IMR-90 (cell line): Measurements from ENCODE around the gene LAMTOR3. TPM values are rescaled to one million over a fixed set of nuclear protein-coding genes. Genes with fewer than 3 reads are reported as not detected.

Source experiments
- ATAC-seq: fragments of 200-7000 bp; cut with Tn5 transposase; 2 replicates; pipeline ENCODE4 v1.9.1; 2020; ENCODE audit warnings: low read depth, mild to moderate bottlenecking, moderate library complexity
- BruUV-seq: library from RNA; stranded (reverse); fragments of 400-500 nt; replicated peaks from 2 replicates; lab custom pipeline; 2021; lab: Mats Ljungman, UMichigan
- CTCF ChIA-PET: fragments of 300-600 bp; formaldehyde crosslinking; extraction: SDS; loops from one replicate; lab custom pipeline; 2021; ENCODE audit warnings: antibody characterized with exemption; lab: Yijun Ruan, JAX
- POLR2A ChIA-PET: fragments of 300-600 bp; sonication (Branson Sonifier 250); formaldehyde crosslinking; loops from one replicate; lab custom pipeline; 2022; ENCODE audit warnings: antibody characterized with exemption; ENCODE audit not compliant: unreplicated experiment; lab: Charles Lee
- DNase-seq: peaks from one replicate; pipeline ENCODE4 v3.0.0; 2013
- H2AFZ ChIP-seq: replicated peaks from 2 replicates; pipeline ENCODE3; 2013; ENCODE audit warnings: low read length, mild to moderate bottlenecking; ENCODE audit not compliant: poor library complexity
- H2AK5ac ChIP-seq: 2 replicates; pipeline ENCODE4 v1.6.1; 2013; ENCODE audit warnings: low read depth, low read length, inconsistent platforms
- H2AK9ac ChIP-seq: replicated peaks from 2 replicates; pipeline ENCODE3; 2013; ENCODE audit warnings: mild to moderate bottlenecking, low read depth, low read length, moderate library complexity; ENCODE audit not compliant: poor library complexity
- H2BK120ac ChIP-seq: 2 replicates; pipeline ENCODE4 v1.6.1; 2013; ENCODE audit warnings: low read depth, low read length, inconsistent platforms
- H2BK15ac ChIP-seq: 3 replicates; pipeline ENCODE4 v1.6.1; 2013; ENCODE audit warnings: low read depth, low read length, inconsistent platforms
- H2BK20ac ChIP-seq: 2 replicates; pipeline ENCODE4 v1.6.1; 2013; ENCODE audit warnings: low read depth, mild to moderate bottlenecking, inconsistent platforms, low read length, moderate library complexity
- H2BK5ac ChIP-seq: 2 replicates; pipeline ENCODE4 v1.6.1; 2013; ENCODE audit warnings: mild to moderate bottlenecking, low read depth, low read length, inconsistent platforms; ENCODE audit not compliant: poor library complexity, severe bottlenecking
- H3K14ac ChIP-seq: replicated peaks from 2 replicates; pipeline ENCODE4 v1.6.1; 2013; ENCODE audit warnings: low read depth, low read length, inconsistent platforms
- H3K18ac ChIP-seq: 2 replicates; pipeline ENCODE4 v1.6.1; 2013; ENCODE audit warnings: low read depth, low read length, control low read depth
- H3K23ac ChIP-seq: 2 replicates; pipeline ENCODE4 v1.6.1; 2013; ENCODE audit warnings: low read depth, low read length, inconsistent platforms
- H3K27ac ChIP-seq: 2 replicates; pipeline ENCODE4 v1.5.1; 2013; ENCODE audit warnings: mild to moderate bottlenecking, control low read depth, low read length; ENCODE audit not compliant: insufficient read depth
- H3K27me3 ChIP-seq: 2 replicates; pipeline ENCODE4 v1.6.1; 2013; ENCODE audit warnings: low read length; ENCODE audit not compliant: control insufficient read depth, insufficient read depth
- H3K36me3 ChIP-seq: 2 replicates; pipeline ENCODE4 v1.6.1; 2013; ENCODE audit warnings: low read length, mixed read lengths; ENCODE audit not compliant: control insufficient read depth, insufficient read depth
- H3K4ac ChIP-seq: 2 replicates; pipeline ENCODE4 v1.6.1; 2013; ENCODE audit warnings: low read depth, low read length, inconsistent platforms
- H3K4me1 ChIP-seq: 2 replicates; pipeline ENCODE4 v1.6.1; 2013; ENCODE audit warnings: low read length, mixed read lengths; ENCODE audit not compliant: control insufficient read depth, insufficient read depth
- H3K4me2 ChIP-seq: 2 replicates; pipeline ENCODE4 v1.6.1; 2013; ENCODE audit warnings: low read depth, mild to moderate bottlenecking, control low read depth, low read length, moderate library complexity
- H3K4me3 ChIP-seq: 2 replicates; pipeline ENCODE4 v1.5.1; 2013; ENCODE audit warnings: low read depth, mild to moderate bottlenecking, control low read depth, low read length, moderate library complexity; ENCODE audit not compliant: insufficient read depth
- H3K56ac ChIP-seq: 2 replicates; pipeline ENCODE4 v1.6.1; 2013; ENCODE audit warnings: low read length, inconsistent platforms; ENCODE audit not compliant: insufficient read depth; ENCODE audit errors: extremely low read depth
- H3K79me1 ChIP-seq, 2 experiments: 2 replicates each; pipeline ENCODE4 v1.6.1; 2013; ENCODE audit warnings: low read length in 2 of 2, inconsistent platforms in 1 of 2, low read depth in 1 of 2
- H3K9ac ChIP-seq: 2 replicates; pipeline ENCODE4 v1.6.1; 2013; ENCODE audit warnings: low read depth, low read length, control low read depth
- H3K9me1 ChIP-seq: 2 replicates; pipeline ENCODE4 v1.6.1; 2013; ENCODE audit warnings: low read length, inconsistent platforms; ENCODE audit not compliant: insufficient read depth
- H3K9me3 ChIP-seq: 2 replicates; pipeline ENCODE4 v1.6.1; 2013; ENCODE audit warnings: low read length; ENCODE audit not compliant: control insufficient read depth, insufficient read depth
- H4K20me1 ChIP-seq: 2 replicates; pipeline ENCODE4 v1.6.1; 2013; ENCODE audit warnings: low read length, inconsistent platforms; ENCODE audit not compliant: insufficient read depth
- H4K5ac ChIP-seq: 2 replicates; pipeline ENCODE4 v1.6.1; 2013; ENCODE audit warnings: mild to moderate bottlenecking, low read depth, low read length, control low read depth
- H4K8ac ChIP-seq, 2 experiments: 2 replicates each; pipeline ENCODE4 v1.6.1; 2013; ENCODE audit warnings: low read depth in 2 of 2, low read length in 2 of 2, control low read depth in 1 of 2, inconsistent platforms in 1 of 2
- H4K91ac ChIP-seq: 2 replicates; pipeline ENCODE4 v1.6.1; 2013; ENCODE audit warnings: low read depth, low read length, inconsistent platforms; ENCODE audit not compliant: insufficient read depth
- BHLHE40 ChIP-seq: fragments of 150-350 bp; IDR thresholded peaks from 2 replicates; pipeline ENCODE4 v1.6.1; 2016; ENCODE audit warnings: mild to moderate bottlenecking, low read depth, low read length
- RFX5 ChIP-seq: IDR thresholded peaks from 2 replicates; pipeline ENCODE4 v1.8.0; 2012; ENCODE audit warnings: low read depth, mild to moderate bottlenecking, low read length, moderate library complexity
- WGBS, 2 experiments: methylation state at CpG; one replicate each; pipeline versions ENCODE4 v1.1.5 to v1.1.7; 2013; ENCODE audit warnings: missing lambda C conversion rate in 2 of 2; ENCODE audit not compliant: insufficient read length in 1 of 2; ENCODE audit errors: extremely low coverage in 2 of 2; 5-methylcytosine and 5-hydroxymethylcytosine counted together
- dilution Hi-C: fragments of 300-500 bp; cut with HindIII; formaldehyde crosslinking; loops from one replicate; pipeline ENCODE4 v1.14.3; 2018; ENCODE audit warnings: low sequenced_read_pairs; ENCODE audit not compliant: unreplicated experiment
- in situ Hi-C: fragments of 300-500 bp; cut with MboI; formaldehyde crosslinking; loops from 3 replicates; pipeline ENCODE4 v1.14.3; 2019; ENCODE audit warnings: low sequenced_read_pairs, inconsistent platforms, mixed read lengths
- intact Hi-C: fragments of 100-400 bp; cut with micrococcal nuclease; formaldehyde crosslinking; loops from 2 replicates; pipeline ENCODE4 v1.10.0; 2022
- polyA plus RNA-seq, 3 experiments: library from polyadenylated mRNA; depleted of rRNA; stranded (reverse); fragments of >200 nt; gene quantifications; 2 replicates each; pipeline ENCODE4 v1.2.3, GENCODE V29; 2012; ENCODE audit warnings: low replicate concordance in 1 of 3
- total RNA-seq: library from RNA; depleted of rRNA; stranded (reverse); fragments of >200 nt; gene quantifications from 2 replicates; pipeline ENCODE4 v1.2.3, GENCODE V29; 2012

LAMTOR3 gene
- total and polyA plus RNA-seq, 2 of the 4 experiments (the other 2 are of a cell fraction): 28.6 to 35.7 TPM

DNA sequence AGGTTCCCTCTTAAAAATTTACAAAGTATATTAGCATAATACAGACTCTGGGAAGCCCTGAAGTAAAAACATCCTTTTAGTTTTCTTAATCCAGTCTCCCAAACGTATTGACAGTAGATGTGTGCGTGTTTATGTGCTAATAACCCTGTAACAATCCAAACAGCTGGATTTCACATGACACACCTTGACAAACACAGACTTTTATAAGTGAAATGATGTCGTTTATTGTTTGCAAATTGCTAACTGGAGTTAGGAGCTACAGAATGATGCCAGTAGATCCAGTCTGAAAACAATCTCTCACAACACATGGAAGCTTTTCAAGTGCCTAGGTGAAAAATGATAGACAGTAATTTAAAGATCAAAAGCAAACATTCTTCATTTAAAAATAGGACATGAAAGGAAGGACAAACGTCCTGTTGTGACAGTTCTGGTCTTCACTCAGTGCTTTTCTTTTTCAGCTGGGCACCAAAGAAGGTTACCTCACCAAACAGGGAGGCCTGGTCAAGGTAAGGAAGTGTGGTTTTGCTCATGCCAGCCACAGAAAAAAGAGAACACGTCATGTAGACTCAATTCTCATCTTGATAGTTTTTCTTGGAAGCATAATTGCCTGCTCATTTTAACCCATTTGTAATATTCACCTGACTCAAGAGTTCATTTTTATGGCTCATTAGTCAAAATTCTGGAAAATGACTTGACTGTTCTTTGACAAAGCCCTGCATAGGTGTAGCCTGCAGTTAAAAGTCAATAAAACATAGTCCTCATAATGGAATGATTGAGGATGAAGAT lies 32.9 kb downstream of the LAMTOR3 start:
- no peak overlapping the region for H2BK120ac ChIP-seq
- TF ChIP-seq BHLHE40: no peak
- no peak for TF ChIP-seq RFX5
- no peaks in the 10 kb centered on the region for H4K20me1 ChIP-seq
- H2BK5ac ChIP-seq: no peak overlapping the region
- in situ Hi-C loops: no loop called here
- no peak overlapping the region for H4K5ac ChIP-seq
- no peak overlapping the region for H2BK20ac ChIP-seq
- no peak overlapping the region for H2AFZ ChIP-seq
- H3K56ac ChIP-seq: no peak overlapping the region
- DNase-seq: no peak
- H3K23ac ChIP-seq: no peak overlapping the region
- H2AK5ac ChIP-seq: no peak overlapping the region
- ChIA-PET CTCF (no interaction called here), POLR2A (no interaction called here)
- H4K91ac ChIP-seq: no peak overlapping the region
- dilution Hi-C loops: no loop called here
- no peak overlapping the region for H2BK15ac ChIP-seq
- no peaks in the 10 kb centered on the region for H3K79me1 ChIP-seq
- H3K18ac ChIP-seq: no peak overlapping the region
- H4K8ac ChIP-seq: no peak overlapping the region
- WGBS, 2 experiments: no CpG with 5 or more reads among the region's 5 CpGs
- no peak overlapping the region for H3K27ac ChIP-seq
- no TSS peak for BruUV-seq
- no peak overlapping the region for H3K9ac ChIP-seq
- no peak overlapping the region for H3K14ac ChIP-seq
- no peak overlapping the region for H3K4me3 ChIP-seq
- no peaks in the 10 kb centered on the region for H3K9me1 ChIP-seq
- intact Hi-C loops: no loop called here
- no peak overlapping the region for H3K4me2 ChIP-seq
- H3K4me1 ChIP-seq: no peaks in the 10 kb centered on the region
- ATAC-seq: no peak
- H3K27me3 ChIP-seq: peaks cover 14% of the 10 kb centered on the region
- H3K4ac ChIP-seq: no peak overlapping the region
- H2AK9ac ChIP-seq: no peak overlapping the region
- no peaks in the 10 kb centered on the region for H3K9me3 ChIP-seq
- H3K36me3 ChIP-seq: no peaks in the 10 kb centered on the region
